A673 (cell line): Measurements from ENCODE around the gene CHST15.

Source experiments
- EZH2 ChIP-seq: fragments of 200-600 bp; sonication (generic); IDR thresholded peaks from 2 replicates; pipeline ENCODE4 v1.6.1; 2017; ENCODE audit warnings: borderline replicate concordance, low read depth, mild to moderate bottlenecking, mixed read lengths, antibody characterized with exemption, low read length; ENCODE audit not compliant: poor library complexity, severe bottlenecking
- TF ChIP-seq, protein P1 (sequence below): fragments of 300-800, 200-600 bp; sonication (generic); conservative IDR thresholded peaks from 2 replicates; pipeline ENCODE4 v1.5.1; 2017; ENCODE audit warnings: low read depth, mild to moderate bottlenecking, antibody characterized with exemption, low read length, moderate library complexity, mixed read lengths

DNA sequence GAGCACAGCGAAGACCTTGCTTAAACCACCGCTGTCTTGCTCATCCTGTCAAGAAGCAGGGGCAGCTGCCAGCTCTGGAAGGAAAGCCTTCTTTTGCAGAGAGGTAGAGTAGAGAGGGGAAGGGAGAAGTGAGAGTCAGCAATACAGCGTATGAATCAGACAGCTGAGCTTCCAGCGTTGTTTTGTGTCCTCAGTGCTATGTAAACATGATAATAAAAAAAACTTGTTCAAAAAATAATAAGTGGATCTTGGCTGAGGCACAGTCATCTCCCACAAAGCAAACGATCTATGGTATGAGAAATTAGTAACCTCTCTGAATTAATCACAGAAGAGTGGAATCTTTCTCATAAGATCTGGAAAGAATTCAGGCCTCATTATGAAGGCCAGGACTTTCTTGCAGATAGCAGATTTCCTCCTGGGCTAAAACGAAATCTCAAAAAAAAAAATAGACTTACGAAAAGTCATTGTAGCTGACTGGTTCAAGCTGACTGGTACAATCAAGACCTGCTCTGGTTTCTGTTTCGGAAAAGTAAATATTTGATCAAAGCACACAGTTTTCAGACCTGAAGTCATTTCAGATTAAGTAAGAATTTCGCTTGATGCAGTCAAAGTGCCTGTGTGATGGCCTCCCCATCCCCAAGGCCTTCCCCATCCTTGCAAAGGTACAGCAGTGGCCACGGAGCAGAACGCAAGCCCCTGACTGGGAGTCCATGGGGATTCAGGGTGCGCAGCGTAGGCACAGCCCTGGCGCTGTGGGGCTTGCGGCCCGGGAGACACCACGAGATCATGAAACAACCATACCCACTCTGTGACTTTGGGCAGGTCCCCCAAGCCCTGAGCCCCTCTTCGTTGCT, 29.4 kb downstream of the CHST15 start:
- TF ChIP-seq, protein P1, sequence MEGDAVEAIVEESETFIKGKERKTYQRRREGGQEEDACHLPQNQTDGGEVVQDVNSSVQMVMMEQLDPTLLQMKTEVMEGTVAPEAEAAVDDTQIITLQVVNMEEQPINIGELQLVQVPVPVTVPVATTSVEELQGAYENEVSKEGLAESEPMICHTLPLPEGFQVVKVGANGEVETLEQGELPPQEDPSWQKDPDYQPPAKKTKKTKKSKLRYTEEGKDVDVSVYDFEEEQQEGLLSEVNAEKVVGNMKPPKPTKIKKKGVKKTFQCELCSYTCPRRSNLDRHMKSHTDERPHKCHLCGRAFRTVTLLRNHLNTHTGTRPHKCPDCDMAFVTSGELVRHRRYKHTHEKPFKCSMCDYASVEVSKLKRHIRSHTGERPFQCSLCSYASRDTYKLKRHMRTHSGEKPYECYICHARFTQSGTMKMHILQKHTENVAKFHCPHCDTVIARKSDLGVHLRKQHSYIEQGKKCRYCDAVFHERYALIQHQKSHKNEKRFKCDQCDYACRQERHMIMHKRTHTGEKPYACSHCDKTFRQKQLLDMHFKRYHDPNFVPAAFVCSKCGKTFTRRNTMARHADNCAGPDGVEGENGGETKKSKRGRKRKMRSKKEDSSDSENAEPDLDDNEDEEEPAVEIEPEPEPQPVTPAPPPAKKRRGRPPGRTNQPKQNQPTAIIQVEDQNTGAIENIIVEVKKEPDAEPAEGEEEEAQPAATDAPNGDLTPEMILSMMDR = no peak
- no peak for TF ChIP-seq EZH2
